IMR-90 (cell line): Measurements from ENCODE around the gene POLR3A. TPM values are rescaled to one million over a fixed set of nuclear protein-coding genes. Genes with fewer than 3 reads are reported as not detected.

Source experiments
- ATAC-seq: fragments of 200-7000 bp; cut with Tn5 transposase; 2 replicates; pipeline ENCODE4 v1.9.1; 2020; ENCODE audit warnings: low read depth, mild to moderate bottlenecking, moderate library complexity
- BruUV-seq: library from RNA; stranded (reverse); fragments of 400-500 nt; replicated peaks from 2 replicates; lab custom pipeline; 2021; lab: Mats Ljungman, UMichigan
- CTCF ChIA-PET: fragments of 300-600 bp; formaldehyde crosslinking; extraction: SDS; loops from one replicate; lab custom pipeline; 2021; ENCODE audit warnings: antibody characterized with exemption; lab: Yijun Ruan, JAX
- POLR2A ChIA-PET: fragments of 300-600 bp; sonication (Branson Sonifier 250); formaldehyde crosslinking; loops from one replicate; lab custom pipeline; 2022; ENCODE audit warnings: antibody characterized with exemption; ENCODE audit not compliant: unreplicated experiment; lab: Charles Lee
- DNase-seq: peaks from one replicate; pipeline ENCODE4 v3.0.0; 2013
- H2AFZ ChIP-seq: replicated peaks from 2 replicates; pipeline ENCODE3; 2013; ENCODE audit warnings: low read length, mild to moderate bottlenecking; ENCODE audit not compliant: poor library complexity
- H2AK5ac ChIP-seq: 2 replicates; pipeline ENCODE4 v1.6.1; 2013; ENCODE audit warnings: low read depth, low read length, inconsistent platforms
- H2AK9ac ChIP-seq: replicated peaks from 2 replicates; pipeline ENCODE3; 2013; ENCODE audit warnings: mild to moderate bottlenecking, low read depth, low read length, moderate library complexity; ENCODE audit not compliant: poor library complexity
- H2BK120ac ChIP-seq: 2 replicates; pipeline ENCODE4 v1.6.1; 2013; ENCODE audit warnings: low read depth, low read length, inconsistent platforms
- H2BK15ac ChIP-seq: 3 replicates; pipeline ENCODE4 v1.6.1; 2013; ENCODE audit warnings: low read depth, low read length, inconsistent platforms
- H2BK20ac ChIP-seq: 2 replicates; pipeline ENCODE4 v1.6.1; 2013; ENCODE audit warnings: low read depth, mild to moderate bottlenecking, inconsistent platforms, low read length, moderate library complexity
- H2BK5ac ChIP-seq: 2 replicates; pipeline ENCODE4 v1.6.1; 2013; ENCODE audit warnings: mild to moderate bottlenecking, low read depth, low read length, inconsistent platforms; ENCODE audit not compliant: poor library complexity, severe bottlenecking
- H3K14ac ChIP-seq: replicated peaks from 2 replicates; pipeline ENCODE4 v1.6.1; 2013; ENCODE audit warnings: low read depth, low read length, inconsistent platforms
- H3K18ac ChIP-seq: 2 replicates; pipeline ENCODE4 v1.6.1; 2013; ENCODE audit warnings: low read depth, low read length, control low read depth
- H3K23ac ChIP-seq: 2 replicates; pipeline ENCODE4 v1.6.1; 2013; ENCODE audit warnings: low read depth, low read length, inconsistent platforms
- H3K27ac ChIP-seq: 2 replicates; pipeline ENCODE4 v1.5.1; 2013; ENCODE audit warnings: mild to moderate bottlenecking, control low read depth, low read length; ENCODE audit not compliant: insufficient read depth
- H3K27me3 ChIP-seq: 2 replicates; pipeline ENCODE4 v1.6.1; 2013; ENCODE audit warnings: low read length; ENCODE audit not compliant: control insufficient read depth, insufficient read depth
- H3K36me3 ChIP-seq: 2 replicates; pipeline ENCODE4 v1.6.1; 2013; ENCODE audit warnings: low read length, mixed read lengths; ENCODE audit not compliant: control insufficient read depth, insufficient read depth
- H3K4ac ChIP-seq: 2 replicates; pipeline ENCODE4 v1.6.1; 2013; ENCODE audit warnings: low read depth, low read length, inconsistent platforms
- H3K4me1 ChIP-seq: 2 replicates; pipeline ENCODE4 v1.6.1; 2013; ENCODE audit warnings: low read length, mixed read lengths; ENCODE audit not compliant: control insufficient read depth, insufficient read depth
- H3K4me2 ChIP-seq: 2 replicates; pipeline ENCODE4 v1.6.1; 2013; ENCODE audit warnings: low read depth, mild to moderate bottlenecking, control low read depth, low read length, moderate library complexity
- H3K4me3 ChIP-seq: 2 replicates; pipeline ENCODE4 v1.5.1; 2013; ENCODE audit warnings: low read depth, mild to moderate bottlenecking, control low read depth, low read length, moderate library complexity; ENCODE audit not compliant: insufficient read depth
- H3K56ac ChIP-seq: 2 replicates; pipeline ENCODE4 v1.6.1; 2013; ENCODE audit warnings: low read length, inconsistent platforms; ENCODE audit not compliant: insufficient read depth; ENCODE audit errors: extremely low read depth
- H3K79me1 ChIP-seq, 2 experiments: 2 replicates each; pipeline ENCODE4 v1.6.1; 2013; ENCODE audit warnings: low read length in 2 of 2, inconsistent platforms in 1 of 2, low read depth in 1 of 2
- H3K9ac ChIP-seq: 2 replicates; pipeline ENCODE4 v1.6.1; 2013; ENCODE audit warnings: low read depth, low read length, control low read depth
- H3K9me1 ChIP-seq: 2 replicates; pipeline ENCODE4 v1.6.1; 2013; ENCODE audit warnings: low read length, inconsistent platforms; ENCODE audit not compliant: insufficient read depth
- H3K9me3 ChIP-seq: 2 replicates; pipeline ENCODE4 v1.6.1; 2013; ENCODE audit warnings: low read length; ENCODE audit not compliant: control insufficient read depth, insufficient read depth
- H4K20me1 ChIP-seq: 2 replicates; pipeline ENCODE4 v1.6.1; 2013; ENCODE audit warnings: low read length, inconsistent platforms; ENCODE audit not compliant: insufficient read depth
- H4K5ac ChIP-seq: 2 replicates; pipeline ENCODE4 v1.6.1; 2013; ENCODE audit warnings: mild to moderate bottlenecking, low read depth, low read length, control low read depth
- H4K8ac ChIP-seq, 2 experiments: 2 replicates each; pipeline ENCODE4 v1.6.1; 2013; ENCODE audit warnings: low read depth in 2 of 2, low read length in 2 of 2, control low read depth in 1 of 2, inconsistent platforms in 1 of 2
- H4K91ac ChIP-seq: 2 replicates; pipeline ENCODE4 v1.6.1; 2013; ENCODE audit warnings: low read depth, low read length, inconsistent platforms; ENCODE audit not compliant: insufficient read depth
- BHLHE40 ChIP-seq: fragments of 150-350 bp; IDR thresholded peaks from 2 replicates; pipeline ENCODE4 v1.6.1; 2016; ENCODE audit warnings: mild to moderate bottlenecking, low read depth, low read length
- CHD1 ChIP-seq: IDR thresholded peaks from 2 replicates; pipeline ENCODE4 v1.6.1; 2012; ENCODE audit warnings: low read depth, low read length, improper control_type of control experiment
- CTCF ChIP-seq: conservative IDR thresholded peaks from 2 replicates; pipeline ENCODE4 v1.5.1; 2012; ENCODE audit warnings: mild to moderate bottlenecking, low read depth, low read length, improper control_type of control experiment
- ELK1 ChIP-seq: fragments of 150-350 bp; IDR thresholded peaks from 2 replicates; pipeline ENCODE4 v1.6.1; 2016; ENCODE audit warnings: low read depth, mild to moderate bottlenecking, low read length, moderate library complexity, borderline replicate concordance
- FOS ChIP-seq: fragments of 150-350 bp; IDR thresholded peaks from 2 replicates; pipeline ENCODE4 v1.6.1; 2016; ENCODE audit warnings: low read depth, low read length
- MAZ ChIP-seq: IDR thresholded peaks from 2 replicates; pipeline ENCODE4 v1.6.1; 2012; ENCODE audit warnings: low read depth, mild to moderate bottlenecking, low read length, improper control_type of control experiment, moderate library complexity, borderline replicate concordance
- MXI1 ChIP-seq: IDR thresholded peaks from 2 replicates; pipeline ENCODE4 v1.6.1; 2012; ENCODE audit warnings: low read depth, mild to moderate bottlenecking, low read length, moderate library complexity, borderline replicate concordance
- NFE2L2 ChIP-seq: fragments of 150-350 bp; IDR thresholded peaks from 2 replicates; pipeline ENCODE4 v1.6.1; 2016; ENCODE audit warnings: low read depth, mild to moderate bottlenecking, low read length
- RAD21 ChIP-seq: IDR thresholded peaks from 2 replicates; pipeline ENCODE4 v1.6.1; 2012; ENCODE audit warnings: low read length, improper control_type of control experiment
- RFX5 ChIP-seq: IDR thresholded peaks from 2 replicates; pipeline ENCODE4 v1.8.0; 2012; ENCODE audit warnings: low read depth, mild to moderate bottlenecking, low read length, moderate library complexity
- SMC3 ChIP-seq: fragments of 150-350 bp; IDR thresholded peaks from 2 replicates; pipeline ENCODE4 v1.6.1; 2016; ENCODE audit warnings: low read depth, mild to moderate bottlenecking, antibody characterized with exemption, low read length, moderate library complexity
- USF2 ChIP-seq: fragments of 150-350 bp; IDR thresholded peaks from 2 replicates; pipeline ENCODE4 v1.6.1; 2017; ENCODE audit warnings: mild to moderate bottlenecking, antibody characterized with exemption, low read length, low read depth
- WGBS, 2 experiments: methylation state at CpG; one replicate each; pipeline versions ENCODE4 v1.1.5 to v1.1.7; 2013; ENCODE audit warnings: missing lambda C conversion rate in 2 of 2; ENCODE audit not compliant: insufficient read length in 1 of 2; ENCODE audit errors: extremely low coverage in 2 of 2; 5-methylcytosine and 5-hydroxymethylcytosine counted together
- dilution Hi-C: fragments of 300-500 bp; cut with HindIII; formaldehyde crosslinking; loops from one replicate; pipeline ENCODE4 v1.14.3; 2018; ENCODE audit warnings: low sequenced_read_pairs; ENCODE audit not compliant: unreplicated experiment
- in situ Hi-C: fragments of 300-500 bp; cut with MboI; formaldehyde crosslinking; loops from 3 replicates; pipeline ENCODE4 v1.14.3; 2019; ENCODE audit warnings: low sequenced_read_pairs, inconsistent platforms, mixed read lengths
- intact Hi-C: fragments of 100-400 bp; cut with micrococcal nuclease; formaldehyde crosslinking; loops from 2 replicates; pipeline ENCODE4 v1.10.0; 2022
- polyA plus RNA-seq, 3 experiments: library from polyadenylated mRNA; depleted of rRNA; stranded (reverse); fragments of >200 nt; gene quantifications; 2 replicates each; pipeline ENCODE4 v1.2.3, GENCODE V29; 2012; ENCODE audit warnings: low replicate concordance in 1 of 3
- total RNA-seq: library from RNA; depleted of rRNA; stranded (reverse); fragments of >200 nt; gene quantifications from 2 replicates; pipeline ENCODE4 v1.2.3, GENCODE V29; 2012

Gene POLR3A
- total and polyA plus RNA-seq, 2 of the 4 experiments (the other 2 are of a cell fraction): 11.9 to 24.4 TPM

- Histone ChIP-seq H3K4ac (no peak overlapping the region), H2AK9ac (no peak overlapping the region), H2BK120ac (no peak overlapping the region), H4K8ac (no peak overlapping the region), H2AK5ac (peak overlapping the region; percentile 24; the same call in 1 of the 2 replicates), H3K27me3 (no peaks in the 10 kb centered on the region), H3K9me3 (no peaks in the 10 kb centered on the region), H3K36me3 (no peaks in the 10 kb centered on the region), H3K27ac (no peak overlapping the region), H2BK20ac (no peak overlapping the region), H4K5ac (no peak overlapping the region), H3K18ac (no peak overlapping the region), H3K4me3 (no peak overlapping the region), H3K9ac (no peak overlapping the region), H3K23ac (peak overlapping the region; percentile 29; the same call in 1 of the 2 replicates), H2BK5ac (no peak overlapping the region), H2BK15ac (no peak overlapping the region), H3K4me1 (peaks cover 8% of the 10 kb centered on the region), H3K79me1 (no peaks in the 10 kb centered on the region), H3K56ac (no peak overlapping the region), H3K4me2 (no peak overlapping the region), H4K20me1 (no peaks in the 10 kb centered on the region), H4K91ac (no peak overlapping the region), H3K9me1 (peaks cover 8% of the 10 kb centered on the region), H2AFZ (no peak overlapping the region), H3K14ac (no peak overlapping the region; the same call in 1 of the 2 replicates)
- no TSS peak for BruUV-seq
- ATAC-seq: no peak
- no peak for DNase-seq
- TF ChIP-seq ELK1: no peak
- TF ChIP-seq USF2: no peak
- no peak for TF ChIP-seq CHD1
- TF ChIP-seq NFE2L2: no peak
- no peak for TF ChIP-seq FOS
- TF ChIP-seq CTCF: no peak
- no peak for TF ChIP-seq BHLHE40
- TF ChIP-seq RAD21: no peak
- no peak for TF ChIP-seq SMC3
- TF ChIP-seq RFX5: no peak
- TF ChIP-seq MAZ: no peak
- no peak for TF ChIP-seq MXI1
- 83% methylated on average over 2 of the region's 3 CpGs; no CpG with 5 or more reads in 1 of the 2 experiments for WGBS, 2 experiments
- ChIA-PET CTCF (interaction anchor here (0.6 kb wide), 1 partner anchor 28 kb away, joined by 4 read pairs; no protein-coding TSS in a partner anchor), POLR2A (interaction anchor here (0.9 kb wide), 1 partner anchor 10 kb away, joined by 4 read pairs; the partner anchor contains the start of gene DLG5)
- intact Hi-C loops (no loop called here), dilution Hi-C loops (no loop called here), in situ Hi-C loops (no loop called here)
Observed at GRCh38 chr10:77936697-77937567, 92.4 kb downstream of the POLR3A start.
